K562 (cell line): ENCODE data around the gene MKLN1. TPM values are rescaled to one million over a fixed set of nuclear protein-coding genes. Genes with fewer than 3 reads are reported as not detected.

ENCODE experiments used
- CCAR2 ChIP-seq: fragments of 200-400 bp; formaldehyde crosslinking; IDR thresholded peaks from 2 replicates; pipeline ENCODE4 v1.6.1; 2017; ENCODE audit warnings: mild to moderate bottlenecking, low read depth, low read length
- CCNT2 ChIP-seq: IDR thresholded peaks from 2 replicates; pipeline ENCODE4 v1.6.1; 2011; ENCODE audit warnings: borderline replicate concordance, low read depth, mild to moderate bottlenecking, moderate library complexity, mixed read lengths, low read length; ENCODE audit not compliant: insufficient read length; ENCODE audit errors: extremely low read depth
- ESRRB ChIP-seq: fragments of 250-450 bp; sonication (Bioruptor Pico); IDR thresholded peaks from 2 replicates; pipeline ENCODE4 v1.5.0; 2020; ENCODE audit warnings: mild to moderate bottlenecking, moderate library complexity, borderline replicate concordance
- HDAC6 ChIP-seq: IDR thresholded peaks from 2 replicates; pipeline ENCODE4 v1.6.1; 2012; ENCODE audit warnings: low read depth, mild to moderate bottlenecking, control low read depth, inconsistent platforms, low read length, moderate library complexity
- HNRNPK ChIP-seq: fragments of 200-400 bp; formaldehyde crosslinking; IDR thresholded peaks from one replicate; pipeline ENCODE4 v1.6.1; 2018; ENCODE audit warnings: mild to moderate bottlenecking, low read depth, low read length; ENCODE audit not compliant: poor library complexity, severe bottlenecking
- MBD2 ChIP-seq: sonication (generic); IDR thresholded peaks from 2 replicates; pipeline ENCODE4 v1.6.1; 2016; ENCODE audit warnings: low read depth, borderline replicate concordance
- MED1 ChIP-seq: sonication (generic); formaldehyde crosslinking; IDR thresholded peaks from 2 replicates; pipeline ENCODE4 v1.8.1; 2023; ENCODE audit warnings: missing genetic modification reagents, borderline replicate concordance
- NFE2L1 ChIP-seq: fragments of 450-650 bp; IDR thresholded peaks from 2 replicates; pipeline ENCODE4 v1.6.1; 2016; ENCODE audit warnings: missing genetic modification characterization, low read depth, mild to moderate bottlenecking, missing compliant biosample characterization, moderate library complexity, borderline replicate concordance
- PHB ChIP-seq: fragments of 250-450 bp; sonication (Bioruptor Pico); IDR thresholded peaks from 2 replicates; pipeline ENCODE4 v1.5.0; 2021
- PRDM10 ChIP-seq: fragments of 450-650 bp; IDR thresholded peaks from 2 replicates; pipeline ENCODE4 v1.6.1; 2018; ENCODE audit not compliant: partially characterized antibody
- SMC3 ChIP-seq: conservative IDR thresholded peaks from 2 replicates; pipeline ENCODE4 v1.6.1; 2011; ENCODE audit warnings: low read depth, low read length, improper control_type of control experiment; ENCODE audit not compliant: insufficient read depth
- SUPT5H ChIP-seq: fragments of 450-650 bp; IDR thresholded peaks from 2 replicates; pipeline ENCODE4 v1.6.1; 2016
- ZKSCAN3 ChIP-seq: fragments of 250-450 bp; sonication (Bioruptor Pico); IDR thresholded peaks from 2 replicates; pipeline ENCODE4 v1.4.0; 2020
- ZNF263 ChIP-seq: sonication (generic); formaldehyde crosslinking; IDR thresholded peaks from 2 replicates; pipeline ENCODE4 v1.8.0; 2022; ENCODE audit warnings: mild to moderate bottlenecking, missing genetic modification reagents, borderline replicate concordance
- ZNF695 ChIP-seq: fragments of 450-650 bp; formaldehyde crosslinking; IDR thresholded peaks from 2 replicates; pipeline ENCODE4 v1.4.0; 2020; ENCODE audit warnings: mild to moderate bottlenecking, moderate library complexity
- ZSCAN32 ChIP-seq: fragments of 450-650 bp; formaldehyde crosslinking; IDR thresholded peaks from 2 replicates; pipeline ENCODE4 v1.4.0; 2020; ENCODE audit warnings: mild to moderate bottlenecking, moderate library complexity
- ZZZ3 ChIP-seq: fragments of 450-650 bp; IDR thresholded peaks from 2 replicates; pipeline ENCODE4 v1.6.1; 2016; ENCODE audit warnings: antibody characterized with exemption, mild to moderate bottlenecking, moderate library complexity
- polyA plus RNA-seq, 8 experiments: library from polyadenylated mRNA; depleted of rRNA in 4 of 8; stranded (reverse) in 5 of 8; unstranded in 3 of 8; fragments of >200 nt; fragmentation: Nextera tagmentation in 2 of 8; fragmentation: Illumina TruSeq in 1 of 8; extraction: Ambion mirVana in 2 of 8; extraction: Trizol in 1 of 8; gene quantifications; 2 replicates each; pipeline versions ENCODE4 v1.2.1 to v1.2.3, GENCODE V29; 2011 to 2014; ENCODE audit warnings: inconsistent platforms in 1 of 8, missing spikeins in 1 of 8
- total RNA-seq, 7 experiments: library from RNA; depleted of rRNA in 6 of 7; stranded (reverse); fragments of >200 nt in 6 of 7; fragmentation: Illumina TruSeq in 2 of 7; extraction: Trizol in 2 of 7; gene quantifications; 2 replicates each; pipeline versions ENCODE4 v1.2.1 to v1.2.3, GENCODE V29; 2011 to 2021; ENCODE audit warnings: low replicate concordance in 1 of 7
- TF ChIP-seq, protein P1 (sequence below): fragments of 450-650 bp; conservative IDR thresholded peaks from 2 replicates; pipeline ENCODE4 v1.6.1; 2016; ENCODE audit warnings: missing genetic modification characterization, low read depth, mild to moderate bottlenecking, control low read depth, missing compliant biosample characterization
- TF ChIP-seq, protein P2 (sequence below), 2 experiments: fragments of 200-800 bp in 1 of 2; sonication (Bioruptor generic) in 1 of 2; sonication (generic) in 1 of 2; formaldehyde crosslinking in 1 of 2; IDR thresholded peaks in 1 of 2; conservative IDR thresholded peaks in 1 of 2; 2 replicates each; pipeline versions ENCODE4 v1.5.0 to v1.6.1; 2016 to 2020; ENCODE audit warnings: missing compliant biosample characterization in 1 of 2, missing genetic modification characterization in 1 of 2, missing genetic modification reagents in 1 of 2

Gene MKLN1
- total and polyA plus RNA-seq, 9 of the 15 experiments (the other 6 are each of a cell fraction or from before 2014, with no cell fraction given): 18.6 to 80.4 (median 56.0) TPM

- TF ChIP-seq, protein P1, sequence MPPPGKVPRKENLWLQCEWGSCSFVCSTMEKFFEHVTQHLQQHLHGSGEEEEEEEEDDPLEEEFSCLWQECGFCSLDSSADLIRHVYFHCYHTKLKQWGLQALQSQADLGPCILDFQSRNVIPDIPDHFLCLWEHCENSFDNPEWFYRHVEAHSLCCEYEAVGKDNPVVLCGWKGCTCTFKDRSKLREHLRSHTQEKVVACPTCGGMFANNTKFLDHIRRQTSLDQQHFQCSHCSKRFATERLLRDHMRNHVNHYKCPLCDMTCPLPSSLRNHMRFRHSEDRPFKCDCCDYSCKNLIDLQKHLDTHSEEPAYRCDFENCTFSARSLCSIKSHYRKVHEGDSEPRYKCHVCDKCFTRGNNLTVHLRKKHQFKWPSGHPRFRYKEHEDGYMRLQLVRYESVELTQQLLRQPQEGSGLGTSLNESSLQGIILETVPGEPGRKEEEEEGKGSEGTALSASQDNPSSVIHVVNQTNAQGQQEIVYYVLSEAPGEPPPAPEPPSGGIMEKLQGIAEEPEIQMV: no peak
- TF ChIP-seq MED1 (CRISPR knock-in tag) (no peak), ZNF695 (no peak), ESRRB (CRISPR knock-in tag) (no peak), SUPT5H (no peak), HDAC6 (no peak), MBD2 (no peak), ZSCAN32 (CRISPR knock-in tag) (no peak), ZZZ3 (no peak), NFE2L1 (tag) (no peak), ZKSCAN3 (no peak), HNRNPK (no peak), CCNT2 (no peak), PHB (CRISPR knock-in tag) (peak; percentile 64; the same call in 1 of the 2 replicates), PRDM10 (no peak), ZNF263 (CRISPR knock-in tag) (0 out of 2 replicates have a peak, but pooled peaks have one; percentile 35), SMC3 (peak; percentile 93), CCAR2 (no peak)
- TF ChIP-seq, protein P2, sequence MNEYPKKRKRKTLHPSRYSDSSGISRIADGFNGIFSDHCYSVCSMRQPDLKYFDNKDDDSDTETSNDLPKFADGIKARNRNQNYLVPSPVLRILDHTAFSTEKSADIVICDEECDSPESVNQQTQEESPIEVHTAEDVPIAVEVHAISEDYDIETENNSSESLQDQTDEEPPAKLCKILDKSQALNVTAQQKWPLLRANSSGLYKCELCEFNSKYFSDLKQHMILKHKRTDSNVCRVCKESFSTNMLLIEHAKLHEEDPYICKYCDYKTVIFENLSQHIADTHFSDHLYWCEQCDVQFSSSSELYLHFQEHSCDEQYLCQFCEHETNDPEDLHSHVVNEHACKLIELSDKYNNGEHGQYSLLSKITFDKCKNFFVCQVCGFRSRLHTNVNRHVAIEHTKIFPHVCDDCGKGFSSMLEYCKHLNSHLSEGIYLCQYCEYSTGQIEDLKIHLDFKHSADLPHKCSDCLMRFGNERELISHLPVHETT (CRISPR knock-in tag; conservative IDR thresholded peaks at IDR 0.05 in 1 of 2, IDR thresholded peaks at IDR 0.05 in 1 of 2): no peak
Observed at GRCh38 chr7:131507592-131508331, 180.1 kb downstream of the MKLN1 start (continued).
